DMS153 treated with DMSO at 0.1 percent for 48 hours (cell line): Measurements from ENCODE around the gene MYH2.

Source experiments
- DNase-seq: peaks from one replicate; lab custom pipeline; 2025; ENCODE audit not compliant: unreplicated experiment; lab: John Stamatoyannopoulos, UW

The MYH2 gene

GRCh38 chr17:10516638-10517037 is 32.8 kb downstream of the MYH2 start:
- no peak for DNase-seq

DNA sequence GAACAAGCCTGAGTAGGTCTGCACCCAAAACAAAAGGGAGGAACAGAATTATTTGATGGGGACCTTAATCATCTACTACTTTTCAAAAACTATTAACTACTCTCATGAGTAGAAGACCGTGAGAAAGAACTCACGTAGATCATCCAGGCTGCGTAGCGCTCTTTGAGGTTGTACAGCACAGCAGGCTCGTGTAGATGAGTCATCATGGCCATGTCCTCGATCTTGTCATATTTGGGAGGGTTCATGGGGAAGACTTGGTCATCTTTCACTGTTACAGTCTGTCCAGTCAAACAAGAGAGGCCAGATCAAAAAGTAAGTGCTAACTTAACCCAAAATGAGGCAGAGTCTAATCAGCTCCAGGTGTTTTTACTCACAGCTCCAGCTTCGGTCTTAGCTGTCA is 33.4 kb downstream of the MYH2 start:
- no peak for DNase-seq

GRCh38 chr17:10513299-10514067 is 36.0 kb downstream of the MYH2 start:
- no peak for DNase-seq

DNA sequence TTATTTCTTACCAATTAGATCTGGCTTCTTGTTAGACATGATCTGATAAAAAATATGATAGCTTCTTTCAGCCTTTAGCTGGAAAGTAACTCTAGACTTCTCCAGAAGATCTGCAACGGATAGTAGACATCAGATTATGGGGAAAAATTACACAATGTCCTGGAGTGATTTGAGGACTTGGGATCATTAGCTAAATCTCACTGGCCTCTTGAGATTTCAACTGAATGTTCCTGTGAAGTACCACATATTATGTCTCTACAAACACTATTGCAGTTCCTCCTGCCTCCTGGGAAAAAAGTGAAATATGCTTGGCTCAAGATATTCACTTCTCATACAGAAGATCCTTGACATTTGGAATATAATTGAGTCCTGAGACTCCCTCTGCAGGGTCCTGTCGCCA is 36.6 kb downstream of the MYH2 start:
- DNase-seq, result no peak

DNA sequence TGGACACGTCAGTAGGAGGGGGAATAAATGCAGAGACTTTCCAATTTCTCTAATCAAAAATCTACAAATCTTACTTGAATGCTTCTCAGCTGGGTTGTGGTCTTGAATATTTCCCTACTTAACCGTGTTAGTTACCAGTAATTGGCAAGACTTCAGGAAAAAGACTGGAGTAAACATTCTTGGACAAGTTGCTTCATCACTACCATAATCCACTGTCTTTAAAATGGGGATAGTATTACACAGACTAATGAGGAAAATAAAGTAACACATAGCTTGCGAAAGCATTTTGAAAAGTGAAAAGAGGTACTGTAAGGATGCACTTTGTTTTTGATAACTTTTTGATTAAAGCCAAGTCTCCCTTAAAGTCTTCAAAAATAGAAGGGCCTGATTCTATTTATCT is 49.5 kb downstream of the MYH2 start:
- DNase-seq, result no peak

GRCh38 chr17:10492004-10492403 is 57.5 kb downstream of the MYH2 start:
- no peak for DNase-seq

DNA sequence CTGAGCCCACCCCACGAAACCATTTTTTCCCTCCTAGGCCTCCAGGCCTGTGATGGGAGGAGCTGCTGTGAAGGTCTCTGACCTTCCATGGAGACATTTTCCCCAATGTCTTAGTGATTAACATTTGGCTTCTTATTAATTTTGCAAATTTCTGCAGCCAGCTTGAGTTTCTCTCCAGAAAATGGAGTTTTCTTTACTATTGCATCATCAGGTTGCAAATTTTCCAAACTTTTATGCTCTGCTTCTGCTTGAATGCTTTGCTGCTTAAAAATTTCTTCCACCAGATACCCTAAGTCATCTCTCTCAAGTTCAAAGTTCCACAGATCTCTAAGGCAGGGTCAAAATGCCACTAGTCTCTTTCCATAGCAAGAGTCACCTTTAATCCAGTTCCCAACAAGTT is 67.2 kb downstream of the MYH2 start:
- no peak for DNase-seq

DNA sequence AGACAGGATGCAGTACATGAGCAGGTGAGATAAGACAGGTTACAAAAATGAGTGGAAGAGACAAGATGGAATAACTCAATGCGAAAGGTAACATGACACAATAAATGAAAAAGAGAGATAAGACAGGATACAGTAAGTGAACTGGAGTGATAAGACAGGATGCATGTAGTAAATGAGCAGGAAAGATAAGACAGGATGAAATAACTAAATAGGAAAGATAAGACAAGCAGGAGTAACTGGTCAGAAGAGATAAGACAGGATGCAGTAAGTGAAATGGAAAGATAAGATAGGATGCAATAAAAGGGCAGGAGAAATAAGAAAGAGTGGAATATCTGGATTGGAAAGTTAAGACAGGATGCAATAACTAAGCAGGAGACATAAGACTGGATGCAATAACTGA is 71.8 kb downstream of the MYH2 start:
- DNase-seq, result no peak

- DNase-seq, result no peak
Measured at GRCh38 chr17:10474536-10474935, 74.9 kb downstream of the MYH2 start.

DNA sequence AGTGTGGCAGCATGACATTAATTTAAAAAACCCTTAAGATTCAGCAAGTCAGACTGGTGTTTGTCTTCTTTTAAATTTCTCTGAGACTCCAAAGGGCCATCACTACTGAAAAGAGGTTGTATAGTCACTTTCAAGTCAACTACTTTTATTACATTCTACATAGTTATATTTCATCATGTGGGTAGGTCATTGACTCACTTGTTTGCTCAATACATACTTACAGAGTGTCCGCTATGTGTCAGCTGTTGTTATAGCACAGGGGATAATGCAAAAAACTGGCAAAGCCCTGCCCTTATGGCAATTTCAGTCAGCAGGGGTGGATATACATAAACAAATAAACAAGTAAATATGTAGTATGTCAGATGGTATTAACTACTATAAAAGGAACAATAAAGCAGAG is 77.6 kb downstream of the MYH2 start:
- no peak for DNase-seq
